ENCODE measurements around the gene TACR2.

The TACR2 gene

GRCh38 chr10:69416695-69417094 lies at the start of gene TACR2:
TACR2 (minus strand) TSS chr10:69416918; CDS start chr10:69416323, 595 bp downstream.
- DNase-seq (ENCODE audit: low spot score), result no peak

DNA sequence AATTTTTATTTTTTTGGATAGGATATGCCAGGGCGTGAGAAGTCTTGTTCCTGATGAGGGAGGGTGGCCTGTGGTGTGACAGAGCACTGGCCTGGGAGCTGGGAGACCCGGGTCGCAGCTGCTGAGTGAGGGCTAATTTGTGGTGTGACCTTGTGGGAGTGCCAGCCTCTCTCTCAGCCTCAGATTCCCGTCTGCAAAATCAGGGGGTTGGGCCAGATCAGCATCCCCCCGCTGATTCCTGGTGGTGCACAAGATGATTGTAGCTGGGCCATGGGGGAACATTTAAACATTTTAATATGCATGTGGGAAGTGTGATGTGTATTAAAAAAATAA lies 49.4 kb upstream of the TACR2 start:
- no peak for DNase-seq (ENCODE audit: low spot score)

DNA sequence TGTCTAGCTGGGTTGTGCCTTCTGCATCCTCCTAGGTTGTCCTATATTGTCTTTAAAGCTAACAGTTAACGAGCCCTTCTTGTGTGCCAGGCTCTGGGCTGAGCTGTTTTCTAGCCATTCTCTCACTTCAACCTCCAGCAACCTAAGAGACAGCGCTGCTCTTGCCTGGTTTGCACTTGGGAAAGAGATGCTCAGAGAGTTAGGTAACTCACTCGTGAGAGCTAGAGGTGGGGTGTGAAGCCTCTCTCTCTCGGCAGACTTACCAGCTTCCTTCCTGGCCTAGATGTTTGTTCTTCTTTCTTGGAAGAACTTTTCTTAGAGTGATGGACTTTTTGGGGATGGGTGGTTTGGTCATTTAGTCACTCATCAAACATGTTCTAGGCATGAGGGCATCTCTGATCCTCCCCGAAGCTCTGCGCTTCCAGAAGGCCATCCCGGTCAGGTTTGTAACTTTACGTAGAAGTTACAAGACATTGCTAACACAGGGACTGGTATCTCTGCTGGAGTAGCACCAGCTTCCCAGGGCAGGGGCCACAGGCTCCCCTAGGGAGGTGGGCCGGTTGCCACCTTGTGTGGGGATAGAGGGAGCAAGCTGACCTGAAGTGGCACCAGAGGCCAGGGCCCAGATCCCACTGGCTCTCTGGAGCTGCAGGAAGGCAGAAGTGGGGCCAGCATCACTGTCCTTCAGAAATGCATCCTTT lies 48.9 kb upstream of the TACR2 start:
- peak; percentile 36 for DNase-seq (ENCODE audit: low spot score)

GRCh38 chr10:69464801-69465401 lies 48.2 kb upstream of the TACR2 start:
- peak; percentile 14 for DNase-seq (ENCODE audit: low spot score)

GRCh38 chr10:69464401-69464800 lies 47.7 kb upstream of the TACR2 start:
- DNase-seq (ENCODE audit: low spot score), result no peak

DNA sequence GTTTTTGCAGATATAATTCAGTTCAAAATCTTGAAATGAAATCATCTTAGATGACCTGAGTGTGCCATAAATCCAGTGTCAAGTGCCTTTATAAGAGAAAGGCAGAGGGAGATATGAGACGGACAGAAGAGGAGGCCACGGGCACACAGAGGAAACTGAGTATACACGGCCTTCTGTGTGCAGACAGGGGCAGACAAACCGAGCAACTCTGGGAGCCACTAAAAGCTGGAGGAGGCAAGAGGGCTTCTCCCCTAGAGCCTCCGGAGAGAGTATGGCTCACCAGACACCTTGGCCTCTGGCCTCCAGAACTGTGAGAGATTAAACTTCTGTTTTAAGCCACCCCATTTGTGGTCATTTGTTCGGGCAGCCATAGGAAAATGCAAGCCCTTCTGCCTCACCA lies 47.2 kb upstream of the TACR2 start:
- DNase-seq (ENCODE audit: low spot score), result no peak

DNA sequence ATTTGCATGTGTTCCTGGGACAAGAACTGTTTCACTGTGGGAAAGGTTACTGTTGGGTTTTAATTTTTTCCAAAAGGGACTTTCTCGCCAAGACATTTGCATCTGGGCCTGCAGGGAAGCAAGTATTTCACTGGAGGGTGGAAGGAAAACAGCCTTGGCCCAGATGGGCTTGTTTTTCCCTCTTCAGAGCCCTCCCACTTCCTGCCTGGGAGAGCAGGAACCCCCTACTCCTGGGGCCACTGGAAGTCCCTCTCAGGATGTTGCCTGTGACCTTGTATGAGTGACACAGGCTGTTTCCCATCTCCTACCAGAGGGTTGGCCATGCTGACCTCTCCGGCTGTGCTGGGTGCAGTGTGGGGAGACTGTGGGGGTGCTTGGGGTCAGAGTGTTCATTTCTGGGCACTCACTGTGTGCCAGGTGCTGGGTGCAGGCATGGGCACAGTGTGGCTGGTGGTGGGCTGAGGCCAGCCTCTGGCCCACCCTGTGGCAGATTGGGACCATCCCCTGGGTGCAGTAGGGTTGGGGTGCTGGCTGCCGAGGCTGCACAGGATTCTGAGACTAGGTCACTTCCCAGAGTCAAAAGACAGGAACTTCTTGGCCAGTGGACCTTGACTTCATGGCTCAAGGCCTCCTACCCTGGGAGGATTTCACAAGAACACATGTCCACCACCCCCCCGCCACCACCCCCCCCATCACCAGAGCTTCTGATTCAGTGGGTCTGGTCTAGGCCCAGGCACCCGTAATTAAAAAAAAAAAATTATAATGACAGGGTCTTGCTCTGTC lies 44.7 kb upstream of the TACR2 start:
- DNase-seq (ENCODE audit: low spot score), result no peak

- DNase-seq (ENCODE audit: low spot score), result no peak
Measured at GRCh38 chr10:69460576-69461242, 44.0 kb upstream of the TACR2 start.

- no peak for DNase-seq (ENCODE audit: low spot score)
Measured at GRCh38 chr10:69459893-69460575, 43.3 kb upstream of the TACR2 start.

DNA sequence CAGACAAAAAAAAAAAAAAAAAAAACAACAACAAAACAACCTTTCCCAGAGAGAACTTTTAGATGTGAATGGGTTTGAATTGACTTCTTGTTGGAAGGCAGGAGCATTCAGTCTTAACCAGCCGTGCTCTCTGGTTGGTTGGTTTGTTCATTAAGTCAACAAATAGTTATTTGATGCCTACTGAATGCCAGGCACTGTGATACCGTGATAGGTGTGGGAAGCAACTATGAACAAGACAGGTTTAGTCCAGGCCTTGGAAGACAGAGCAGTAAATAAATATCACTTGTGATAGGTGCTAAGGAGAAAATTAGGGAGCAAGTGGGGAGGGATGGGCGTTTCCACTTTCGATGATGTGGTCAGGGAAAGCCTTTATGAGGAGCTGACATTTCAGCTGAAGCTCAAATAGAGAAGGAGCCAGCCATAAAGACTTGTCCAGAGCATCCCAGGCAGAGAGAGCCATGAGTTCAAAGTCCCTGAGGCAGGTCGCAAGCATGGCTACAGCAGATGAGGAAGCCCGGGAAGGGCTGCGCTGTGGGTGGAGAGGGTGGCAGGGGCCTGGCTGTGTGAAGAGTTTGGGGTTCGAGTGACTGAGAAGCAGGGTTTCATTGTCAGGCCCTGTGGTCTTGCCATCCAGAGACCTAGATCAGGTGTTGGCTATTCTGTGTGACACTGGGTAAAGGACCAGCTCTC lies 42.5 kb upstream of the TACR2 start:
- no peak for DNase-seq (ENCODE audit: low spot score)

DNA sequence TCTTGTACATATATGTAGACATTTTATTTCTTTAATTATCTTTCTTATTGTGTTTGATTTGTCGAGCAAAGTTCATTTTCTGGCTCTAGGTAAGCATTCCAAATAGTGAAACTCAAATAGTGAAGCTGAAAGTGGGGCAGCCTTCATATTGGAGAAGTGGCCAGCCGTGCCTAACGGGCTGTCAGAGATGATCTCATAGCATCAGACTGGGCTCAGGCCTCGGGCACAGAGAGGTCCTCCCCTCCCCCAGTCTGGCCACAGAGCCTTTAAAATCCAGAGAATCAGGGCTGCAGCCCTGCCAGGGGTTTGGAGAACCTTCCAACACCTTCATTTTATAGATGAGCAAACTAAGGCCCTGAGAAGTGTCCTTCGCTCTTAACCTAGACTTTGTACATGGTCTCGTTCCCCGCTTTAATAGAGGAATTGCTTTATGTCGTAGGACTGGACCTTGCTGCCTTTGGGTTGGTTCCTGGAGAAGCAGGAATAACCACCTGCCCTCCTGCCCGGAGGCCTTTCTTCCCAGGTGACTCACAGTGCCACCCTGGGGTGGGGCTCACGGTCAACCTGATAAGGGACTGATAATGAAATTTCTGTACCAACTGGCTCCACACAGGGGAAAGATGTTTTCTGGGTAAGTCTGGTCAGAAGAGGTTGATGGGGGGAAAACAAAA lies 41.8 kb upstream of the TACR2 start:
- no peak for DNase-seq (ENCODE audit: low spot score)

GRCh38 chr10:69457771-69458237 lies 41.1 kb upstream of the TACR2 start:
- DNase-seq (ENCODE audit: low spot score), result no peak

DNA sequence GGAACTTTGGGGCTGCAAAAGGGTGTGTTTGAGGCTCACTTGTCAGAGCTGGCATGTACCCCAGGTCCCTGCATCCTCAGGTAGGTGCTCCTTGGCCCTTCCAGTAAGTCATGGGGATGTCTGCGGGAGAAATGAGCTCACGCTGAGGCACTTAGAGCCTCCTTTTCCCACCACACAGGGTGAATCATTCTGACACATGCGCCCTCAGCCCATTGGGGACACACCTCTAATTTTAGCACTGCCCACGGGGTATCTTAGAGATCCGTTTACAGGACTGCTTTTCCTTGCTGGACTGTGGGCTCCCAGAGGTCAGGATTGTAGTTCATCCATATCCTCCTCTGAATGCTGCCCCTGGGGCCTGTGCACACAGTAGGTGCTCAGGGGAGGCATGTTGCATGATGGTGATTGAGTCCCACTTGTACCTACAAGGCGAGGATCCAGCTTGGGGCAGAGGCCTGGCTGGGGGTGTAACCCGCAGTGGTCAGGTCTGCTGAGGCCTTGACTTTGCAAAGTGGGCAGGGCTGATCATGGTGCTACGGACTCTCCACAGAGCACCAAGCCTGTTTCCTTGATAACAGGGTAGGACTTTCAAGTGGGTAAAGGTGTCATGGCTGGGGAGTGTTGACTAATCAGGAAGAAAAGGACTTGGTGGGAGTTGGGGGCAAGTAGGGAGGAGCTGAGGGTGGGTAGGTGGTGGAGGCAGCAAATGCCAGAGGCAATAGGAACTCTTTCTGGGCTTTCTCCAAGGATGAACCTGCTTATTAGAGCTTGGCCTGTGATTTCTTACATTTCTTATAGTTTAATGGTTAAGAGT lies 40.4 kb upstream of the TACR2 start:
- no peak for DNase-seq (ENCODE audit: low spot score)

GRCh38 chr10:69455006-69455763 lies 38.5 kb upstream of the TACR2 start:
- no peak for DNase-seq (ENCODE audit: low spot score)

DNA sequence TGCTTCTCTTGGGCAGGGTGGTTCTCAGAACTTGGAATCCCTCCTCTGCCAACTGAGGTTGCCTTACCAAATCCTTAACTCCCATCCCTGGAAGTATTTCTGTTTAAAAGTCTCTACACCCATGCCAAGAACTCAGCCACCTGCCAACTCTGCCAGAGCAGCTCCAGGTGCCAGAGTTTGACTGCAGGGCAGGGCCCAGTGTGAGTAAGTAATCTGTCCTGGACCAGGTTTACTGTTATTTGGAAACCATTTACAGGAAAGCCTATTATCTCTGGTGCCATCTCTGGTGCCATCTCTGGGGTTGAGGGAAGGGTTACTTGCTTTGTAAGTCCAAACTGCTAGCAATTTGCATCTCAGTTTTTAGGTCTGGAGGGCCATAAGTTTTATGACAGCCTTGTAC lies 37.1 kb upstream of the TACR2 start:
- no peak for DNase-seq (ENCODE audit: low spot score)

DNA sequence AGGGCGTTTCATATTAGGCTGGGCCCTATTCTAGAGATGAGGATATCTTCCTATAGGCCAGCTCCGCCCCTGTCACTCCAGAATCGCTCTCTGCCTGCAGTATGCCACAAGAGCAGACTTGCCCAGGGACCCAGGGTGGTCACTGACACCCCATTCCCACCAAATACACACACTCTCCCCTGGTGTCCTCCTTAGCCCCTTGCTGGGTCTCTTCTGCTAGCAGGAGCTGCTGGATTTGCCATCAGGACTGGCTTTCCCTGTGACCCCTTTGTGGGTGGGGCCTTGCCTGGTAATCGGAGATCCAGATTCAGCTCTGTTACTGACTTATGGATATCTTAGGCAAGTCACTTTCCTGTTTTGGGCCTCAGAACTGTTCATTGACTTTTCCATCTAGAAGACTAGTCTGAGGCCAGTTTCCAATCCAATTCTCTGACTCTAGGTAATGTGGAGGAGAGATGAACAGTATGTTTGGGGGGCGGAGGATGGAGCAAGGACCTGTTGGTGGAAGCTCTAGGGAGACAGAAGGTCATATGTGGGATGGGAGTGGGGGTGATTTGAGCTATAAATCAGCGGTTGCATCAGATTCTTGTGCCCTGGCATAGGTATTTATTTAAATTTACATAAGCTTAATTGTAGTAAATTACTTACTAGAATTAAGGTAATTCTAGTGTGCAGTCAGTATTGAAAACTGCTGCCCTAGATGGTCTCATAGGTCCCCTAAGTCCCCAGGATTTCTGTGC lies 36.1 kb upstream of the TACR2 start:
- DNase-seq (ENCODE audit: low spot score), result no peak

DNA sequence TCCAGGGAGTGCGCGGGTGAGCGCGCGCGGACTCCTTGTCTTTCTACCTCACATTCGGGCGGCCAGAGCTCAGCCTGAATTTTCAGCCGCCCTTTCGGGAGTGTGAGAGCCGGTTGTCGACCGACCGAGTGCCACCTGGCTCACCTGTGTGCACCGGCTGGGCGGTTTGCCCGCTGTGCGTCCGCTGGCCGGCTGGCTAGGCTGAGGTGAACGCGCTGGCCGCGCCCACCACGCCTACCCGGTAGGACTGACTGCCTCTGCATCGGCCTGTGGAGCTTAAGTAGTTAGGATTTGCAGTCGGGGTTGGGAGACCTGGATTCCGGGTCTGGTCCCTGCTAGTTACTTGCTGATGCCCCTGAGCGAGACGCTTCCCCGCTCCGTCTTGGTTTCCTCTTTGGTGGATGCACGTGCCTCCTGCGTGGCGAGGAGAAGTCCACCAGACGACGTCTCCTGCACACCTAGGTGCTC lies 35.1 kb upstream of the TACR2 start:
- DNase-seq (ENCODE audit: low spot score), result no peak

DNA sequence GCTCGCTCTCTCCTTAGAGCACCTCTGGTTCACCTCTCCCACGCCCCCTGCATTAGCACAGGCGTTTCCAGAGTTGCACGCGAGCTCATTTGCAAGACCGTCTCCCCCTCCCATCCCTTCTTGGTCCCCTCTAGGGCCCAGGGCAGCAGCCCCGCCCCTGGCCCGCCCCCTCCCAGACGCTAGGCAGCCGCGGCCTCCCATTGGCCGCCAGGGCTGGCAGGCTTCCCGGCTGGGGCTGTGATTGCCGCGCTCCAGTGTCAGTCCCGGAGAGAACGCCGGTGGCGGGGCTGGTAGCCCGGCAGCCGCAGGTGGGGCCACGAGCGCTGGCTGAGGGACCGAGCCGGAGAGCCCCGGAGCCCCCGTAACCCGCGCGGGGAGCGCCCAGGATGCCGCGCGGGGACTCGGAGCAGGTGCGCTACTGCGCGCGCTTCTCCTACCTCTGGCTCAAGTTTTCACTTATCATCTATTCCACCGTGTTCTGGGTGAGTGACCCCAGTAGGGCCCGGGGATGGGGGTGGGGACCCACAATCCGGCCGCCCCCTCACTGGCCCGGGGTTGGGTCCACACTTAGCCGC lies 34.6 kb upstream of the TACR2 start, which contains the start of gene TSPAN15:
Gene TSPAN15 (plus strand): TSS at position 257 of the 575 bp plus-strand sequence. CDS start 130 bp downstream, at position 387.
- peak; percentile 86 for DNase-seq (ENCODE audit: low spot score)
